Stimulated activated CD4-positive, alpha-beta T cell treated with anti-CD3 and anti-CD28 coated beads, Interleukin-12 subunit alpha, Interleukin-12 subunit beta, amount 100 ng/mL, for 48 hours (primary cell): ENCODE data around the gene DPP10.
"Not testable (repeated sequence)": the region's sequence is repeated elsewhere in the genome, so short reads cannot be mapped to it uniquely, and the experiment has no call there.

Source experiments
- DNase-seq, 3 donors: peaks; one replicate each; pipeline ENCODE4 v3.0.0-alpha.2; 2020; ENCODE audit warnings: low read depth in 2 of 3, low spot score in 1 of 3

Gene DPP10

DNA sequence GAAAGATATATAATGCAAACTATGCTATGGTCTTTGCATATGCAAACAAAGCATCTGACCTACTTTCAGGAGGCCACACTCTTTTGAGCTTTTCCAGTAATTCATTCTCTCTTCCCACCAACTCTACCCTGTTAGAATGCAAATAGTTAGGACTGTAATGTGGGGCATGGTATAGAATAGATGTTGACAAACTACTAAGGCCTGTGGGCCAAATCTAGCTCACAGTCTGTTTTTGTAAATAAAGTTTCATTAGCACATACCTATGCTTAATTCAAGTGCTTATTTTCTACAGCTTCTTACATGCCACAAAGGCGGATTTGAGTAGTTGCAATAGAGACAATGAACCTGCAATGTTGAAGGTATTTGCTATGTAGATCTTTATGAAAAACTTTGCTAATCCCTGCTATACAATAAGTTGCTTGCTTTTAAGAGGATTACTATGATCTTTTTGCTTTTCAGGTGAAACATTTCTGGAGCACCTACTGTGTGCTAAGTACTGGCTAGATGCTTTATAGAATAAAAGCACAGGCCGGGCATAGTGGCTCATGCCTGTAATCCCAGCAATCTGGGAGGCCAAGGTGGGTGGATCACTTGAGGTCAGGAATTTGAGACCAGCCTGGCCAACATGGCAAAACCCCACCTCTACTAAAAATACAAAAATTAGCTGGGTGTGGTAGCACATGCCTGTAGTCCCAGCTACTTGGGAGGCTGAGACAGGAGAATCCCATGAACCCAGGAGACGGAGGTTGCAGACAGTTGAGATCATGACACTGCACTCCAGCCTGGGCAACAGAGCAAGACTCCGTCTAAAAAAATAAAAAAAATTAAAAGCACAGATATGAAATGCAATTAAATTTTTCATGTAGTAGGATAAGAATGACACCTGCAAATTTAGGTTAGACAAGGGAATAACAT lies 267.8 kb downstream of the DPP10 start:
- no peak for DNase-seq

DNA sequence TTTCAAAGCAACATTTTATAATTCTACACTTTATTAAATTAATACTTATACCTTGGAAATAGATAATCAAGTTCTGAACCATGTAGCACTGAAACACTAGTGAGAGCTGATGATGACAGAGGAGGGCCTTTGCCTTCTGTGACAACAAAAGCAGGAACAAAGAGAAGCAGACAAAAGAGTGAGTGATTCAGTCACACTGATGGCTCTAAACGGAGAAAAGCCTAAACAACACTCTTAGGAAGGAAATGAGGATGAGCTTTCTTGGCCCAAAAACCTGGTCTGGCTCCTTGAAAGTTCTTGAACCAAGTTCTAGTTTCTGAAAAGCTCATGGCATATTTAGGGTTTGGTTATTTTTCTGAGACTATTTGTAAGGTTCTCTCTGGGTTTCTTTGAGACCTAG lies 271.9 kb downstream of the DPP10 start:
- no peak for DNase-seq

DNA sequence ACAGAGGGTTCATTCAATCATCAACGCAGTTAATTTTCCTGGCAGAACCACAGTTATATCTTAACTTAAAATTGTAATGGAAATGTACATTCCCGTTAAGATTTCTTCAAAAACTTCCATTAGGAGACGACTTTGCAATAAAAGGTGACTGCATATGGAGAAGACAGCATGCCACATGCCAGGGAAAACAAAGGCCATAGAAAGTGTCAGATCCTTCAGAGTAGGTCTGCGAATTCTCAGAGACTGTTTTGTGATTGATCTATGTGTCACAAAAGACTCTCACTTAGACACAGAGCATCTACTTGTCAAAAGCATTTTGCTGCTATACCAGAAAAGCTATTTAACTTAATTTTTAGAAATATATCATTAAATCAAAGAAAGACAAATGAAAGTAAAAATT lies 274.6 kb downstream of the DPP10 start:
- DNase-seq: no peak

DNA sequence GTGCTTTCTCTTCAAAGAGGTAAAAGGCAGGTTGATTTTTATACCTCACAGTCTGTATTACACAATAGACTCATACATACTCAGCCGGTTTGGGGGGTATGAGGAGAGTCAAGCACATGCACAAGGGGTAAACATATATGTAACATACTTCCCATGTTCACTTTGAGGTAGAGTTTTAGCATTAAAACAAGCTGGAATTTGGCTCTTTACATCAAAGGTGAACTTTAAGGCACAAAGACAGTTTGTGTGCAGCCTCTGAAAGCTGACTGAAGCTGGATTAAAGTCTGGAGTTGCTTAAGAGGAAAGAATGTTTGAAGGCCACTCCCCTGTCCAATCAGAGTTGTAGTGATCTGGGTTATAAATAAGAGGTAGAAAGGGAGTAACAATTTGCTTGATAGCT lies 282.0 kb downstream of the DPP10 start:
- DNase-seq: no peak

DNA sequence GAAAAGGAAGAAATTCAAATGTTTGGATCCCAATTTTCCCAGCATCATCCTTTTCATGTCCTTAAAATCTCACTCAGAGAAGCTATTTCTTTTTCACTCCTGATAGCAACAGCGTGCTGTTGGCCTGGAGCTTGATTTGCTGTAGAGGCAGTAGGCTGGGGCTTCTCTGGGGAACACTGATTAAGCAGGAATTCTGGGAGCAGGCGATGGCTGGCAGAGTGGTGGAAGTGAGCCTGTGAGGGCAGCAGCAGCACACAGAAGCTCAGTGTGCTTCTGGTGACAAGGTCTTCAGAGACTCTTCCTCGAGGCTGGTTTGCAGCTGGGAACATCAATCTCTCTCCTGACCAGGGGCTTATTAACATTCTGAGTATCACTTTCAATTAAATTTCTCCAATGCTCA lies 284.6 kb downstream of the DPP10 start:
- no peak for DNase-seq

DNA sequence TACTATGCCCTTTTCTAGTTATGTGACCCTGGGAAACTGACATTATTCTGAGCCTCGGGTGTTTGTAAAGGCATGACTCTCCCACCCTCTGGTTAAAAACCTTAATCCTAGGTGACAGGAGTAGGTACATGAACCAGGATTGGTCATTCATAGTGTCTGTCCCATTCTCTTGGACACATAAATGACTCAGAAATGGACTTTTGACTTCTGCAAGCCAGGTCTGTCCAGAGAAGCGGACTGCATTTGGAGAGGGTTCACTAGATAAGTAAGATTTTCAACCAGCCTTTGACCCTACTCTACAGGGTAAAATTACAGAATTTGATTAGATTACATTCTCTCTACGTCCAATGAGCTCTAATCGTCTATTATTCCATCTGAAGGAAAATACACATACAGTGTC lies 285.9 kb downstream of the DPP10 start:
- DNase-seq: no peak

DNA sequence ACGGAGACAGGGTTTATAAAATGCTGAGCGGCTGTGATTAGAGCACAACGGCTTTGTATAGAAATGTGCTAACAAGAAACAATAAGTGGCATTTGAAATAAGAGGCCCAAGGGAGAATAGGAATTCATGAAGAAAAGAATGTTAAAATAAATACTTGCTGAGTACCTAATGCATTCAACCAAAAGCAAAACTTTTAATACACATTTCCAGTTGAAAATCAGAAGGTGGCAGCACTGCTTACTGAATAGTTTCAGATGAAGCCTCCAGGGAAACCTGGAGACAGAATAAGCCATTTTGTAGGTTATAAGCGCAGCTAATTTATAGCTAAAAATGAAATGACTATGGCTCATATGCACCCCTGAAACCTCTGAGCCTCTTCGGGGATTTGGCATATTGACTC lies 286.6 kb downstream of the DPP10 start:
- no peak for DNase-seq

DNA sequence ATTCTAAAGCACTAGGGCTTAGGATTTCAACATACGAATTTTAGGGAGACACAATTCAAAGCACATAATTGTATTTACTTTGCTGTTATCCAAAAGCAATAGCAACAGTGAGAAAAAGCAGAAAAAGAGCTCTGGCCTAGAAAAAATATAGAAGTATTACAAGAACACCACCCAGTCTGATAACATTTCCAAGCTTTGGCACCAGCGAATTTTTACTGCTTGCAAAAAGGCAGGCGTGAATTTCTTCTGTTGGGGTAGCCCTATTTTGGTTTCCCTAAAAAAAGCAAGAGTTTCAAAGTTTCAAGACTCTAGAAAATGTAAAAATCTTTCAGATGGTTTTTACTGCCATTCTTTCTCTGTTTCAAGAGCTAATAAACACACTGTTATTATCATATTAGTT lies 292.7 kb downstream of the DPP10 start:
- no peak for DNase-seq

DNA sequence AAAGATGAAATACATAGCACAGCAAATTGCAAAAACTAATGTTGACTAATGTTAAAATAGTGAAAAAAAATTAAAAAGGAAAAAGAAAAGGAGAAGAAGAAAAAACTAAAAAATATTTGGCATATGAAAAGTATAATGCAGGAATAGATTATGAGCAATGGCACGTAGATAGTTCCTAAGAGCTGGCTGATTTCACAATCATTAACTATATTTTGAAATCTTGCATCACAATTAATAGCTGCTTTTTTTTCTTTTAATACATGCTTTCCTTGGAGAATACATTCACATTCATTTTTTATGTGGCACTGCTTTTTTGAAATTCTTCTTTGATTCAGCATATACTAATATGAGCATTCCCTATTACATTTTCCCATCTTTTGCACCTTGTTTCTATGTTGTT lies 299.8 kb downstream of the DPP10 start:
- no peak for DNase-seq

DNA sequence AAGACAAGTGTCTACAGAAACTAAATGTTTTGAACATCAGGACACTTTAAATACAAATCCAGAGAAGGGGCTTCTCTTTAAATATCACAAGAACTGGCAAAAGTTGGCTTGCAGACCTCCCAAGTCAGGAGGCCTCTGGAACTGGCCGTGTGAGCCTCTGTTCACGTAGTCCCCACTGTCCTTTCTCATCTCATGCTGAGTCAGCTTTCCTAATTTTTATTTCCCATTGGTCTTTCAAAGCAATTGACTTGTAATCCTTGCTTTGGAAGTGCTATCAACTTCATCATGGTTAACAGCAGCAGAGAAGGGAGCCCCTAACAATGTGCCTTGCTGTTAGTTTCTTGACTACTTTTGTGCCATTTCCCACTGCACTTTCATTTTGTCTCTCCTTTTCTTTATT lies 303.3 kb downstream of the DPP10 start:
- DNase-seq: no peak

DNA sequence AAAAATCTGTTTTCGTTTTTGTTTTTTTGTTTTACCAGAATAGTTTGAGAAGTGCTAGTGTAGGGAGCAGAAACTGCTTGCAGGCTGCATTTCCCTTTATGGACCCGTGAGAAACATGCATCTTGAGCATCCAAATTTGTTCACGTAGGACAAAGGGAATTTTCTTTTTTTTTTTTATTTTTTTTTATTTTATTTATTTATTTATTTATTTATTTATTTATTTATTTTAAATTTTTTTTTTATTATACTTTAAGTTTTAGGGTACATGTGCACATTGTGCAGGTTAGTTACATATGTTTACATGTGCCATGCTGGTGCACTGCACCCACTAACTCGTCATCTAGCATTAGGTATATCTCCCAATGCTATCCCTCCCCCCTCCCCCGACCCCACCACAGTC lies 305.7 kb downstream of the DPP10 start:
- not testable (repeated sequence) for DNase-seq

DNA sequence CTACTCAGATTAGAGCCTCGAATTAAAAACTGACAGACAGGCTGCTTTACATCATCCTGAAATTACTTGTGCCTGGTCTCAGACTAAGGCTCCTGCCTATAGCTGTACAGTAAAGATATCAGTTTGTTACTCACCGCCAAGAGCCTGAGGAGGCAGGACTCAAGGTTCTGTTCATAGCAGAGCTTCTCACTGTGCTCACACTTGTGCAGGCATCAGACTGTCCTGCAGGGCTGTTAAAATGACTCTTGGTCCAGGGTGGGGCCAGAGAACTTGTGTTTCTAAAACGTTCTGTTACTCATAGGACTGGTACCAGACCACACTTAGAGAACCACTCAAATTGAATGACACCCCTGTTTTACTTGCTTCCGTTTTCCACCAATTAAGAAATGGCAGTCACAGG lies 310.0 kb downstream of the DPP10 start:
- DNase-seq: no peak

DNA sequence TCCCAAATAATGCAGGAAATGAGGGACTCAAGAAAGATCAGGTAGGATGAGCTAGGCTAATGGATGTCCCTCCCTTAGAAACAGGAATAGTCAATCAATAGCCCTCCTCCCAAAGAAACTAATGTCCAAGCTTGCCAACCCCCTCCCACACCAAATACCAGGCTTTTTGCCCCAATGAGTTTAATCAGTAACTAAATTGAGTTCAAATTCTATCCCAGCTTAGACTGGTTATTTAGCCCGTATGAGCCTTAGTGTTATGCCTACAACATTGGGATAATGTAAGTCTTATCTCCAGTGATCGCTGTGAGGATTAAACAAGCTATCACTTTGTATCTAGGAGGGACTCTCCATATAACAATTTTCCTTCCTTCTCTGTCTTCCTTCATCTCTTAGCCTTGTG lies 310.7 kb downstream of the DPP10 start:
- DNase-seq: no peak

DNA sequence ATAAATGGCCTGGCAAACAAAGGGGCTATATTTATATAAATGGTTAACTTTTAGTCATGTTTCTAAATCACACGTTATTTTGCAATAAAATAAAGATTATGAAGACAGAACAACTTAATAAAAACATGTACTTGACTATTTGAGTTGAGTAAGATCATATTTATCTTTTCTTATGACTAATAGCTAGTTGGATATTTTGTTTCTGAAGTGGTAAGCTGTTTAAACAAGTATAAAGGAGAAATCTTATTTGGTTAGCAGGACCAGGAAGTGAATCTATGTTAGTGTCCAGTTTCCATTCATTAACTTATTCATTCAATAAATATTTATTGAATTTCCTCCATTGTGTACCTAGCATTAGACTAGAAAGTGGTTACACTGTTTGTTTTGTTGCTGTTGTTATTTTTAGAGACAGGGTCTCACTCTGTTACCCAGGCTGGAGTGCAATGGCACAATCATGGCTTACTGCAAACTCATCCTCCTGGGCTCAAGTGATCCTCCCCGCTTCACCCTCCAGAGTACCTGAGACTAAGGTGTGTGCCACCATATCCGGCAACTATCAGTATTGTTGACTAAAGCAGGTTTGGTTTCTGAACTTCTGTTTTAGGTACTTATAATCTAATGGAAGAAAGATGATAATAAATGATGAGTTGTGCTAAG lies 312.6 kb downstream of the DPP10 start:
- no peak for DNase-seq

DNA sequence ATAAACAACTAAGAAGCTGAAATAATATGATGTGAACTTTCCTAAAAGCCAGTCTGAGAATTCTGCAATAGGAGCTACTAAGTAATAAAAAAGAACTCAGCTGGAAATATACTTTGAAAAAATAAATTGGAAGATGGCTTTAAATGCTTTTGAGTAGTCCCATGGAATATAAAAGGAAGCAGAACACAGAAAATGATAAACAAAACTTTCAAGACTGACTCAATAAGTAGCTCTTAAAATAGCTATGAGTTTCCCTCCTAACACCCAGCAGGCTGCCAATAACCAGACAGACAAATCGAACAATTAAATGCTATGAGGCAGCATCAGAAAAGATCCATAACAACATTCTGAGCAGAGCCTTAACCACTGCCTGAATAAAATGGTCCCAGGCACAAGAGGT lies 319.9 kb downstream of the DPP10 start:
- no peak for DNase-seq

DNA sequence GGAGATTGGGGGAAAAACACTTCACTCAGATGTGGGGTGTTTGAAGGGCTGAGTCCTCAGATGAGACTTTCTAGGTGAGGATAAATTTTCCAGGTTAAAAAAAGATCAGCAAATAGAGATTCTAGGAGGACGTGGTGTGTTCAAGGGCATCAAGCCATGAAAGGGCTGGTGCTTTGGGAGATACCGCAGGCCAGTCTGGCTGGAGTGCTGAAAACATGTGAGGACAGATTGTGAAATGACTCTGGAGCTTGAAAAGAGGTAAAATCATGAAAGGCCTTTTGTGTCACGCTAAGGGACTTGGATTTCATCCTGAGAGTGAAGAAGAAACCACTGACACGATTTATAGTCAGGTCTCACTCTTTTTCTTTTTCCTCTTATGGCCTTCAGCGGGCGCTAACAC lies 320.5 kb downstream of the DPP10 start:
- DNase-seq: no peak

DNA sequence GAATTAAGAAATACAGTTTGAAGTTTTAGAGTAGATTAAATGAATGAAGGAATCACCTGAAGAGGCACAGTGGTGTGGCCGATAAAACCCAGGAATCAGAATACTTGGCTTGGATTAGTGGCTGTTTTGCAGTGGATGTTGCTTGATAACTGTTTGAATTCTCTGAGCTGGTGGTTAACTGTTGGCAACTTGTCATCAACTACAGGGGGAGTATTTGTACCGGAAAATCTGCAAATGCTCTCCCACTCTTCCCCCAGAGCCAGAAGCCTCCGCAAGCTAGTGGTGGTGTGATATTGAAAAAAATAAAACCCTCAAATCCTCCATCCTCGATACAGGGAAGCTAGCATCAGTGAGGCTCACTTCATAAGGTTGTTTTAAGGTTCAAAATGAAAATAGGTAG lies 326.7 kb downstream of the DPP10 start:
- DNase-seq: no peak

DNA sequence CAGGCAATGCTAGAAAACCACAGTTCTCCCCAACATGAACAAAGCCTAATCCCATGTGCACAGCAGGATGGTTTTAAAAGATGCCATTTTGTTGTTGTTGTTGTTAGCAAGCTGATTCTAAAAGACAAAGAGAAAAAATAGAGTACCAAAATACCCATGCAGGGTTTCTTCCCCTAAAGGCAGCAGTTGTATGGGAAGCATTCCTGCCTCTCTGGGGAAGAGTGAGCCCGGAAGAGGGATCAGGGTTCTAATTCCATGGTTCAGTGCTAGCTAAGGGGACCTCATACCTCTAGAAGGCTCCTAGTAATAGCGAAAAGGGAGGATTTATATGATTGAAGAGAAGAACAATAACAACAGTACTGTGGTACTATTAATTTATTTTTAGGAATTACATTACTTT lies 327.6 kb downstream of the DPP10 start:
- DNase-seq: no peak

DNA sequence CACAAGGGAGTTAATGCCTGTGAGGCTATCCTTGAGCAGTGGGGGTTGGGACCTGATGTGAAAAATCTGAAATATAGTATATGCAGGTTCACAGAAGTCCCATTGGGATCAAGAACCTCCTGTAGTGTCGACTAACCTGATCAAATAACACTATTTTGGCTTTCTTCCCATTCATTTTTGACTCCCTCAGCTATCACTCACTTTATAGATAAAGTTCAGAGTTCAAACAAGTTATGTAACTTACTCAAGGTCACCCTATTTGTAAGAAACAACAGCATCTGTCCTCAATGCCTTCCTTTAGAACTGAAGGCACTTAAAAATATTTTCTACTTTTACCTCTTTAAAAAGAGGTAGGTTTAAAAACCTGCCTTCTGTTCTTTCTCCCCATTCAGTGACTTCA lies 341.6 kb downstream of the DPP10 start:
- DNase-seq: no peak

DNA sequence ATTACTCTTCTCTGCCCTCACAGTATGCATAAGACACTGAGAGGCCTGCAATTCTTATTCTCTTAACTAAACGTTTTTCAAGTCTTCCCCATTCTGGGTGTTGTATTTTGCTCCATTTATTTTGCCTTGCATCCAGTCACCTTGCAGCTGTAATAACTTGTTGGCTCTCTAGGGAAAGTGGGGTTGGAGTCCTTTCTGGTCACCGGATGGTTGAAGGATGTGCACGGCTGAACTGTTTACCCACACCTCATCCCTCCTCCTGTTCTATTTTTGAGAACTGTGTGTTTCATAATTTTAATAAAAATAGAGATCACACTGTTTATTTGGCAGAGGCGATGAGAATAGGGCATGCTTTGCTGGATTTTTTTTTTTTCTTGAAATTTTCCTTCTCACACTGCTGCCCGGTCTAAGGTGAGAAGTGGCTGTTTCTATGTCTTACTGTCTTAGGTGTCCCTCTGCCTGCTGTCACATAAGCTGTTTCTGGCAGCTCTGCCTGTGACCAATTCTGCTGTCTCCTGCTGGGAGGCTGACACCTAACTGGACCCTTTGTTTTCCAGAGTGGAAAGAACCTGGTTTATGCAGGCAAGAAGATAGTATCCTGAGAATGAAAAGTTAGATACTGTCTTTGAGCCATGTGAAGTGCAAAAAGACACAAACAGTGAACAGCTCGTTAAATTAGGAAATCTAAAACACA lies 342.6 kb downstream of the DPP10 start:
- DNase-seq: no peak

DNA sequence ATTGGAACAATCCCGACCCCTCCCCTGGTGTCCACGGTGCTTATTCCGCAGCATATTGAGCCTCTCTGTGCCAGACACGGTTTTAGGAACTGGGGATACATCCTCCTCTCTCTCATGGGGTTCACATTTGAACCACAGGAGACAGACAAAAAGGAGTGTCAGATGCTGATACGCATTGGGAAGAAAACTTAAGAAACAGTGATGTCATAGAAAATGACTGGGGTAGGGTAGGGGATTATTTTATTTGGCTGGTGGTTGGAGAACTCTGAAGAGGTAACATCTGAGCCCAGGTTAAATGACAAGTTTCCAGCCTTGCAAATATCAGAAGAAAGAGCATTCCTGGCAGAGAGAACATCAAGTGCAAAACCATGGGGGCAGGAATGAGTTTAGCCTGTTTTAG lies 344.5 kb downstream of the DPP10 start:
- no peak for DNase-seq

DNA sequence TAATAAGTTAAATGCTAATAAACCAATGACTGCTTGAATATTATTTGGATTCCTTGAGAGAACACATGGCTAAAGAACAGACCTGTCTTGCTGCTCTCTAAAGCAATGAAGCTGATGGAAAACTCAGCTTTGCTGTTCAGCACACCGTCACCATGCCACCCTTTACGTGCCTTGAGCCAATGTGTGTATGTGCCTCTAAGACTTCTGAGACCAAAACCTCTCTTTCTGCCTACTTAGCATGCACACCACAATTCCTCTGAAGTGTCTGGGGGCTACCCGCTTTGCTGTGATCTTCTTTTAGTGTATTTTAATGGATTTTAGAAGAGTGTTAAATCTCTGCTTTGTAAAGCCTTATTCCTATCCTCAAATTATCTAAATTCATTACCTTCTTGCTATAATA lies 345.0 kb downstream of the DPP10 start:
- DNase-seq: no peak
